T-helper 1 cell treated with Interleukin-12 subunit alpha and Interleukin-12 subunit beta and Interleukin-4 antibody, amounts not matched to agents 30 ng/mL and 1 ng/mL, for 36 hours (primary cell): ENCODE results near the gene AFAP1L2. TPM values are rescaled to one million over a fixed set of nuclear protein-coding genes. Genes with fewer than 3 reads are reported as not detected.
"Not testable (repeated sequence)": the region's sequence is repeated elsewhere in the genome, so short reads cannot be mapped to it uniquely, and the experiment has no call there.

Source experiments
- intact Hi-C: fragments of 100-400 bp; cut with micrococcal nuclease; formaldehyde crosslinking; loops from one replicate; pipeline ENCODE4 v1.15.1; 2024
- total RNA-seq: library from RNA; stranded (reverse); gene quantifications from 2 replicates; pipeline ENCODE4 v1.2.3, GENCODE V29; 2022

AFAP1L2 gene
- total RNA-seq, 1 donor from 2014 or later: 3.4 TPM

GRCh38 chr10:114340816-114341215 lies 63.5 kb downstream of the AFAP1L2 start:
- intact Hi-C loops: no loop called here

GRCh38 chr10:114337510-114338462 lies 66.5 kb downstream of the AFAP1L2 start:
- intact Hi-C loops: no loop called here

GRCh38 chr10:114336823-114337509 lies 67.3 kb downstream of the AFAP1L2 start:
- intact Hi-C loops: no loop called here

DNA sequence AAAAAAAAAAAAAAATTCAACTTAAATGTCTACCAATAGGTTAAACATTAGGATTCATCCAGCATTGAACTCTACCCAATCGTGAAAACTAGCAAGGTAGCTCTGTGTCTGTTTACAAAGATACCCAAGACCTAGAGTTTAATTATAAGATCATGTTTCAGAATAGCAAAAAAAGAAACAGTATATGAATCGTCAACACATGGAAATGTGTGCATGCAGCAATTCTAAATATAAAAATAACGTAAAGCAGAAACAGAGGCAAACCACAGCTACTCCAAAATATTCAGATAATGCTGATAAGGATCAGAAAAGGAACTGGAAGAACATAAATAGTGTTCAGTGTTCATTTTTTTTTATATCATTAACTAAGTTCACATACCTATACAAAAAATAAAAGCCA lies 68.7 kb downstream of the AFAP1L2 start:
- intact Hi-C loops: no loop called here

DNA sequence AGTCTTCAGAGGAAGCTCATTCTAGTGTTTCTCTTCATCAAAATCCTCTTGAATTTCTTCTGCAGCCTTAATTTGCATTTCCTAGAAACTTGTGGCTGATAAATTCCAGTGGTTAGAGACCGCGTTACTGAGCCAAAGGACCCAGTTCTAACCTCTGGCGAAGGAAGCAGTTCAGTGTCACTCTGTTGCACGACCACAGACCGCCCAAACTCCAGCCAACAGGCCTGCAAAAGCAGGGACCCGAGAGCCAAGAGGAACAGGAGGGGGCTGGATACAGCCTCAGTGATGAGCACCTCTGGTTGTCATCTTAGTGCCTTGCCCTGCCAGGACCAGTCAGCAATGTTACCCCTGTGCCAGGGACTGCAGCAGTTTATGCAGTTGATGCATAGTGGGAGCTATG lies 70.0 kb downstream of the AFAP1L2 start:
- intact Hi-C loops: no loop called here

GRCh38 chr10:114333441-114333840 lies 70.9 kb downstream of the AFAP1L2 start:
- intact Hi-C loops: not testable (repeated sequence)

- intact Hi-C loops: no loop called here
These were observed 71.8 kb downstream of the AFAP1L2 start for GRCh38 chr10:114332301-114333192.

- intact Hi-C loops: no loop called here
These were observed 74.5 kb downstream of the AFAP1L2 start for GRCh38 chr10:114329634-114330365.

DNA sequence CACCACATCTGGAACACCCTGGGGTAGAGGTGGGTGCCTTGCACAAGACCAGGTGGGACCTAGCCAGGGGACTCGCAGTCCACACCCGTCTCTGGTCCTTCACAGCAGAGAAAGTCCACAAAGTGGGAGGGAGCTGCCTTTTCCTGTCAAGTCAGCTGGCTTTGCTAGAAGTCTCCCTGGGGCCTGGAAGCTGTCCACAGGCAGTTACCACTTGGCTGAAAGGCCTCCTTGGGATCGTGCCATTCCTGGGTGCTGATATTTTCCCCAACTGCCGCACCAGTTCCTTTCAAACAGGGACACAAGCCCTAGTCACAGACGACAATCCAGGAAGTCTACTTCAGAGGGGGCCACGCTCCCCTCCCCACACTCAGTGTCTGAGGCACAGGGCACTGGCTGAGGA lies 75.4 kb downstream of the AFAP1L2 start:
- intact Hi-C loops: no loop called here

DNA sequence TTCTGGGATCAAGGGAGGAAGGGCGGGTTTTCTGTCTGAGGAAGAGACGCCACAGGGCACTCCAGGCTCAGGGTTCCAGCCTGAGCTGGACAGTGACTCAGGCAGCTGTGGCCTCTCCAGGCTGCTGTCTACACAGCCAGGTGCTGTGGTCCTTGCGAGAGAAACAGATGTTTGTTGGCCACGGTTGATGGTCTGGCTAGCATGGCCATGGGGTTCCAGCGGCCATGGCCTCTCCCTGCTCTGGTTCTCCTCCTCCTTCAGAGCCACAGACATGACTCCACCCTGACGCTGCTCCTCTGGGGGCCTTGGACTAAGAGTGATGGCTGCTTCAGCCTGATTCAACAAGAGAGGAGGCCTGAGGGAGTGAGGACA lies 75.9 kb downstream of the AFAP1L2 start:
- intact Hi-C loops: no loop called here

DNA sequence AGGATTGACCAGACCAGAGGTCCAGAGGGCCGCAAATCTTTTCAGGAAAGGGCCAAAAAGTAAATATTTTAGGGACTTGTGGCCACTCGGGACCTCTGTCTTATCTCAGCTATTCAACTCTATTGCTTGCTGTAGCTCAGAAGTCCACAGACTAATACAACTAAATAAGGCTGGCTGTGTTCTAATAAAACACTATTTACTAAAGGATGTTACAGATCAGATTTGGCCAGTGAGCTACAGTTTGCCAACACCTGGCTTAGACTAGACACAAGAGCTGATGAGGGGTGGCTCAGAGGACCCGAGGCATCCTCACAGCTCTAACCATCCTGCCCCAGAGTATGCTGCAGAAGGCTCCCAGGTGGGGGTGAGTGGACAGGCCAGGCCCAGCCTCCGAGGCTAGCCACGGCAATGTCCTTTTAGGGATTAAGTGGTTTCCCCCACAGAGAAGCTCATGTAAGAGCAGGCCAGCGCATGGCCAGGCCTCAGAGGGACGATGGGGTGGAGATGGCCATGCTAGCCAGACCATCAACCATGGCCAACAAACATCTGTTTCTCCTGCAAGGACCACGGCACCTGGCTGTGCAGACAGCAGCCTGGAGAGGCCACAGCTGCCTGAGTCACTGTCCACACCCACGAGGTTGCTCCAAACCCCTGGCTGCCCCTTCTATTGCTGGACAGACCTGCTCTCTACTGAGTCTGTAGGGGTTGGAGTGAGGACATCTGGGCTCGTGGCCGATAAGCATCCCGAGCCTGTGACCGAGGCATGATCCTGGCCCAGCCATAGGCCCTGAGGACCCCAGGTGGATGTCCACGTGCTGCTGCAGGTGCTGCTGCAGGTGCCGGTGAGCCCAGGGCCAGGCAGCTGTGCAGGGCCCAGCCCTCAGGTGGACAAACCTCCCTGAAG lies 76.5 kb downstream of the AFAP1L2 start:
- intact Hi-C loops: no loop called here

- intact Hi-C loops: no loop called here
These were observed 77.5 kb downstream of the AFAP1L2 start for GRCh38 chr10:114326795-114327194.

DNA sequence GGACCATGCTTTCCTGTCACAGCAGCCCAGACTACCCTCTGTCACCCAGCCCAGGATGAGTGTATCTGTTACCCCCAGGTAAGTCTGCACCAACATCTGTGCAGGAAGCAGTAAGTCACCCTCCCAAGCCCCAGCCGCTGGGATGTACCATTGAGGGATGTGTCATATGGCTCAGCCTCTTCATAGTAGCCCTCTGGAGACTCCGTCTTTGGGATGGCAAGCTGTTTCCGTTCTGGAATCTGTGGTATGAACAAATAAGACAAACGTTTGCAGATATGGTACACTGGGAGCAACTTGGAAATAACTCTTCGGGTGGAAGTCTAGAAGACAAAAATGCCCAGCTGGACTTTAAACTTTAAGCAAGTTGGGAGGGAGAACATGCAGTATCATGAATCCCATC lies 81.3 kb downstream of the AFAP1L2 start:
- intact Hi-C loops: no loop called here

- intact Hi-C loops: no loop called here
These were observed 82.0 kb downstream of the AFAP1L2 start for GRCh38 chr10:114322344-114322743.

DNA sequence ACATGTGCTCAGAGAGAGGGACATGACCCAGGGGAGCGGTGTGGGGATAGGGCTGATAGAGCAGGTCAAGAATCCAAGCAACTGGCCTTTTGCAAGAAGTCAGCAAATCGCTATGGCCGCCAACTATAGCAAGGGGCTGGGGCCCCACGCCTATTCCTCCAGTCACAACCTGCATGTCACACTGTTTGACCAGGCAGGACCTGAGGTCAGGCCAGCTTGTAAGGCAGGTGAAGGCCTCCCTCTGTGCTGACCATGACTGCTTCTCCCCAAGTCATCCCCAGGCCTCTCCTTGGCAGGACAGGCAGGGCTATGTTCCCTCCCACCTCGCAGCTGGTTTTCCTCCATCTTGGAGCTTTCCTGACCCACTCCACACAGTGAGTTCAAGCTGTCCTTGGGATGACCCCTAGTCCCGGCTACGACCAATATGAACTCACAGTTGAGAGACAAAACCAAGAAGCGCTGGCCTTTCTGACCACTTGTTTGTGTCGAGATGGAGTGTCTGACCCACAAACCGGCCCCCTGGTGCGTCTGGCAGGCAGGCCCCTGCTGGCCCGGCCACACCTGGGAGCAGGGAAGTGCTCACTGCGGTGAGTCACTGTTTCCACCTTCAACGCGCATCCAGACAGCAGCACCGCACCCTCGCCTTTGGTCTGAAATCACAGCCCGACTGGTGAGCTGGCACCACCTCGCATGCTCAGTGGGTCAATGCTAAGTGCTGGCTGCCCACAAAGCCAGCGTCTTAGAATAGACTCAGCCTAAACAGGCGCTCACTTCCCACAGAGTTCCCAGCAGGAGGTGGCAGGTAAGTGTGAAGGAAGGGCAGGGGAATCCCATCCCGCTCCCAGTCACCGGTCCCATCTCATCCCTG lies 83.8 kb downstream of the AFAP1L2 start:
- intact Hi-C loops: no loop called here

GRCh38 chr10:114319406-114320248 lies 84.7 kb downstream of the AFAP1L2 start:
- intact Hi-C loops: no loop called here

- intact Hi-C loops: no loop called here
These were observed 87.6 kb downstream of the AFAP1L2 start for GRCh38 chr10:114316744-114317143.
